AG09309 (cell line): ENCODE results near the gene TTR.

Source experiments
- DNase-seq: peaks from one replicate; pipeline ENCODE4 v3.0.0-alpha.2; 2010; ENCODE audit warnings: low read depth
- H3K4me3 ChIP-seq: 2 replicates; pipeline ENCODE4 v1.5.1; 2011; ENCODE audit warnings: mild to moderate bottlenecking, low read depth, low read length, moderate library complexity; ENCODE audit not compliant: control insufficient read depth
- CTCF ChIP-seq: IDR thresholded peaks from 2 replicates; pipeline ENCODE4 v1.5.1; 2011; ENCODE audit warnings: mild to moderate bottlenecking, low read depth, low read length, inconsistent platforms; ENCODE audit not compliant: insufficient read depth, control insufficient read depth; ENCODE audit errors: missing control alignments

The TTR gene

GRCh38 chr18:31646332-31647126, 54.9 kb downstream of the TTR start:
- H3K4me3 ChIP-seq = no peak overlapping the region
- DNase-seq = no peak
- TF ChIP-seq CTCF = no peak

- no peak overlapping the region for H3K4me3 ChIP-seq
- DNase-seq = no peak
- no peak for TF ChIP-seq CTCF
Observed at GRCh38 chr18:31647127-31647753, 55.6 kb downstream of the TTR start.
